Umbilical cord (tissue), 2 donors: ENCODE measurements around the gene PARL. TPM values are rescaled to one million over a fixed set of nuclear protein-coding genes. Genes with fewer than 3 reads are reported as not detected.
A peak's percentile ranks its signal among the peaks of the same experiment; 100 is the strongest.

ENCODE experiments used
- DNase-seq: peaks from one replicate; pipeline ENCODE4 v3.0.0-alpha.2; 2015; ENCODE audit warnings: low spot score
- total RNA-seq: library from RNA; depleted of rRNA; stranded (reverse); fragments of >200 nt; gene quantifications from one replicate; pipeline ENCODE4 v1.2.3, GENCODE V29; 2014; ENCODE audit warnings: low replicate concordance; ENCODE audit not compliant: insufficient read depth

PARL gene, protein sequence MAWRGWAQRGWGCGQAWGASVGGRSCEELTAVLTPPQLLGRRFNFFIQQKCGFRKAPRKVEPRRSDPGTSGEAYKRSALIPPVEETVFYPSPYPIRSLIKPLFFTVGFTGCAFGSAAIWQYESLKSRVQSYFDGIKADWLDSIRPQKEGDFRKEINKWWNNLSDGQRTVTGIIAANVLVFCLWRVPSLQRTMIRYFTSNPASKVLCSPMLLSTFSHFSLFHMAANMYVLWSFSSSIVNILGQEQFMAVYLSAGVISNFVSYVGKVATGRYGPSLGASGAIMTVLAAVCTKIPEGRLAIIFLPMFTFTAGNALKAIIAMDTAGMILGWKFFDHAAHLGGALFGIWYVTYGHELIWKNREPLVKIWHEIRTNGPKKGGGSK
- total RNA-seq, result 50.1 TPM

GRCh38 chr3:183884427-183885296, at the start of gene PARL:
Gene PARL (minus strand): TSS chr3:183884880. CDS start chr3:183884846, 34 bp downstream.
- DNase-seq, result peak; percentile 96

GRCh38 chr3:183933160-183933559, 48.5 kb upstream of the PARL start:
- no peak for DNase-seq

DNA sequence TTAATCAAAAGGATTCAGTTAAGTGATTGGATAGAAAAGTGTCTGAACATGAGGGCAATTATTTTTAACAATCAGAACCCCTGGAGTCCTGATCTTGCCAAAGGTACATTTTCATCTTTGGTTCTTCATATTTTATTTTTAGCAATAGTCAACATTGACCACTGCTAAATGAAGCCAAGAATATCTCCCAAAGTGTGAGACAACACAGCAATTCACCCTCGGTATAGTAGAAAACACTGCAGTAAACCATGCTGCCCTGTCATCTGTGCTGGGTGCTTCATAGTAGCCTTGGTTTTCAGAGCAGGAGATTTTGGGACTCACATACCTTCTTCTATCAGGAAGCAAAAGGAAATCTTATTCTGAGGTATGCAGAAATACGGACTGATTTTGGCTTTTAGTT, 47.2 kb upstream of the PARL start:
- DNase-seq, result no peak

DNA sequence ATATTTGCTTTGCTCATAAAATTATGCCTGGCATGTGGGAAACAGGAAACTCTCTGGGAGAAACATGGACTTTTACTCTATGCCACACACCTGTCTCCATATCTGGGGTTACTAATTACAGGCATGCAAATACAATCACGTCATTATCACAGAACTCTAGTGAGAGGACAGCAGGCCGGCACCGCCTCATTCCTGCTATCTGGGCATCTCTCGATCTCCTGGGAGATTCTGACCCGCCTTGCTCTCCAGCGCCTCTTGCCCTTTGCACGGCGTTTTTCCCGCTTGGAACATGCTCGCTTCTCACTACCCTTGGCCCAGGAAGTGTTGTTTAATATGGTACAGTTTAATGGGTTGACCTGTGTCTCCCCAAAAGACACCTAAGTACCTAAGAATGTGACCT, 45.4 kb upstream of the PARL start:
- DNase-seq, result no peak

GRCh38 chr3:183927059-183927458, 42.4 kb upstream of the PARL start:
- DNase-seq, result no peak

- DNase-seq, result no peak
Observed at GRCh38 chr3:183924956-183925355, 40.3 kb upstream of the PARL start.

GRCh38 chr3:183924543-183924942, 39.9 kb upstream of the PARL start:
- no peak for DNase-seq

DNA sequence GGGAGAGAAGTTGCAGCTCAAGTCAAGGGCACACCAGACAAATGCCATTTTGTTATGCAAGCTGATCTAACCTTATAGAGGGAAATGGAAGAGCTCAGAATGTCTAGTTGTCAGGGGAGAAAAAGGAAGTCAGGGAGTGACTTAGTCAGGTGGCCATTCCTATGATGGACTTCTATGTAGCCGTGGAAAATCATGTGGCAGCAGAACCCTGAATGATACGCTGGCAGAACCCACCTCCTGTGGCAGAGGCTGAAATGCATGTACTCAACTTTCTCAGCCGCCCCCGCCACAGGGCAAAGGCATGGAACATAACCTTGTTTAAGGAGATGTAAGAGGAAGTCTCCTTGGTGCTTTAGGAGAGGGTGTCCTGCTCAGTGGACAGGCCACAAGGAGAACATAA, 37.7 kb upstream of the PARL start:
- DNase-seq, result no peak

GRCh38 chr3:183921096-183921495, 36.4 kb upstream of the PARL start:
- DNase-seq, result no peak

- no peak for DNase-seq
Observed at GRCh38 chr3:183920416-183920815, 35.7 kb upstream of the PARL start.

DNA sequence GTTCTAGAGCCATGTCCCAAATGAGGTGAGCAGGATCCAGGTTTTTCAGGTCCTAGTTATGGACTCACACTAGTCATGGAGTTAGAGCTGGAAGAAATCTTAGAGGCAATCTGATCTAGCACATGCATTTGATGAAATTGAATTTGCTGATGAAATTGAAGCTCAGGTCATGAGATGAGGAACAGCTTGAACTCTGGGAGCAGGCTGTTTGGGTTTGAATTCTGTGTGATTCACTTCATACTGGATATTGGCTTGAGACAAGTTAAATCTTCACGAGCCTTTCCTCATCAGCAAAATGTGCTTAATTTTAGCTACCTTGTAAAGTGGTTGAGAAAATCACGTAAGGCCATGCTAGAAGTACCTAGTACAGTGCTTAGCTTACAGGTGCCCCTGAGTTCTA, 33.5 kb upstream of the PARL start:
- no peak for DNase-seq

GRCh38 chr3:183917776-183918175, 33.1 kb upstream of the PARL start:
- no peak for DNase-seq

DNA sequence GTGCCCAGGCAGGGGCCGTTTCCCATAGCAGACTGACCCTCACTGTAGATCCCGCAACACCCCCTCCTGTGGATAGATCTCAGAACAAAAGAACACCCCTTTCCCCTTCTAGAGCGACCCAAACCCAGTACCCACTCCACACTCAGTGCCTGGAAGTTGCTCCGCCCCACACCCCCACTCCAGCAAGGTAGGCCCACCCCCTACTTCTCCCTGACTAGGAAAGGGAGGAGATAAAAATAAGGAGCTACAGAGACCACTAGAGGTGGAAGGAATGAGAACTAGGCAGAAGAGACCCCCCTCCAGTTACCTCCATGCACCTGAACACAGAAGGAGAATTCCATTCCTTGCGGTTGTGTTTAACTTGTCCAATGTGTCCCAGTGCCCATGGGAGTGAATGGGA, 30.2 kb upstream of the PARL start:
- DNase-seq, result no peak

DNA sequence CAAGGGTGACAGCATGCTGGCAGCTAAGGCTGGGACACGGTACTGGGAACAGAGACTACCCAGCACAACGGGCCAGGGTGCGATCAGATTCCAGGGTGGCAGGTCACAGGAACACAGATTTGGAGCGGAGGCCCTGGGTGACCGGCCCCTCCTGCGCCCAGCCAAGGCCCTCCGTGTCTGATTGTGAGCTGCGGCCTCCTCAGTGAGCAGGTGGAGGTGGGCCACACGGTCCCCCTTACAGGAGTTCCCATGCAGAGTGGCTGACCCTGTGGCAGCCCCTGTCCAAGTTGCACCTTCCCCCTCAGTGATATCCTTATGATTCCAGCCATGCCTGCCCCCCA, 28.9 kb upstream of the PARL start:
- DNase-seq, result no peak

DNA sequence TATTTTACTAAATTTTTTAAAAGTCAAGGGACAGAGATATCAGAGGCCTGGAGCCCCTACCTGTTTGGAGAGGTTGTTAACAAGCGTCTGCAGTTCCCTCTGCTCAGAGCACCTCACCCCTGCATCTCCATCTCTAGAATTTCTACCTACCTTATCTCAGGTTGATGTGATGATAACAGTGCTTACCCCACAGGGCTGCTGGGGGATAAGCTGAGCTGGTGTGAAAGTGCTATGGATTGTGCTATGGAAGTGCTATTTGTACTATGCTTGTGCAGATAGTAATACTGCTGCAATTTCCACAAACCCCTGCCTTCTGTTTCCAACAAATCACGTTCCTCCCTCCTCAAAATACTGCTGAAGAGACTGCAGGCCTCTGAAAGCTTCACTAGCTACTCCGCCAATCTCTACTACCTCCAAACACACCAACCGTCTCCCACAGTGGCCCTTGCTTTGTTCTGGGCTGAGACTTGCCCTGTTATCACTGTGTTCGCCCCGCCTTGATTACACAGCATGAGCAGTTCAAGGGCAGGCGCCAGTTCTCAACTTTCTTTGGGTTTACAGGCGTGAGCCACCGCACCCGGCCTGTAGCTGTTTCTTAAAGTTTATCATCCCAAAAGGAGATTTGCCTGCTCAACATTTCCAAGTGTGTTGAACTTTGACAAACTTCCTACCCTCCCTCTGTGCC, 28.4 kb upstream of the PARL start:
- DNase-seq, result no peak

DNA sequence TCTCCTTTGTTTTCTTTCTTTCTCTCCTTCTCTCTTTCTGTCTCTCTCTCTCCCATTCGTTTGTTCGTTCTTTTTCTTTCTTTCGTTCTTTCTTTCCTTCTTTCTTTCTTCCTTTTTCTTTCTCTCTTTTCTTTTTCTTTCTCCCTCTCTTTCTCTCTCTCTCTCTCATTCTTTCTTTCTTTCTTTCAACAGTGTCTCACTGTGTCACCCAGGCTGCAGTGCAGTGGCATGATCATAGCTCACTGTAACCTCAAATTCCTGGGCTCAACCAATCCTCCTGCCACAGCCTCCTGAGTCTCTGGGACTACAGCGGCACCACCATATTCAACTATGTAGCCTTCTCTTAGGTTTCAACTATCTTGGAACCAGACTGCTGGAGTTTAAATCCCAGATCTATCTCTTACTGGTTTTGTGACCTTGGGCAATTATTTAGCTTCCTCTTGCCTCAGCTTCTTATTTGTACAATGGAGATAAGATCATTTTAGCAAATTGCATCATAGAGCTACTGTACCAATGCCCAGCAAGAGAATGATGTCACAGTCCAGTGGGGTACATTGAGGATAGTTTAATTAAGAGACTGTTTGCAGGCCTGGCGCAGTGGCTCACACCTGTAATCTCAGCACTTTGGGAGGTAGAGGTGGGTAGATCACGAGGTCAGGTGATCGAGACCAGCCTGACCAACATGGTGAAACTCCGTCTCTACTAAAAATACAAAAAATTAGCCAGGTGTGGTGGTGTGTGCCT, 27.3 kb upstream of the PARL start:
- DNase-seq, result no peak

- no peak for DNase-seq
Observed at GRCh38 chr3:183911087-183911486, 26.4 kb upstream of the PARL start.

DNA sequence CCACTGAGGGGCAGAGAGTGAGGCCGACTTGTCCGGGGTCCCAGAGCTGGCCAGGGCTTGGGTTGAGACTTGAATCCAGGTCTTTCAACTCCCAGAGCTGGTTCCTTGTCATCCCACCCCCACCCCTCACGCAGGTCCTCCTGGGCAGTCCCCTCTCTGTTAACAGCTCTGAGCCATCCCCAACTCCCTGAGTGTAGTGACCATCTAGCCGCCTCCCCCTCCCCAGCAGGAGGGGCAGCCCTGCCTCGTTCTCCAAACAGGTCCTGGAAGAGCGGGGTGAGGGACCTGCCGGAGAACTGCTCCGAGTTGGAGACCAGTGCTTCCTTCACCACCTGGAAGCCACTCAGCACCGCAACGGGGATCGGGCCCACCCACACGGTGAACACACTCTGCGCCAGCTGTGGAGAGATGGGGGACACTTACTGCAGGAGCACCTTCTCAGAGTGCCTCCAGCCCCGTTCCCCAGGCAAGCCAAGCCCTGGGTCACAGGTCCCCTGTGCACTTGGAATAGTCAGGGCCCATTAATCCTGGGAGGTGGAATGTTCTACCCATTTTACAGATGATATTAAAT, 24.4 kb upstream of the PARL start:
- DNase-seq, result no peak

DNA sequence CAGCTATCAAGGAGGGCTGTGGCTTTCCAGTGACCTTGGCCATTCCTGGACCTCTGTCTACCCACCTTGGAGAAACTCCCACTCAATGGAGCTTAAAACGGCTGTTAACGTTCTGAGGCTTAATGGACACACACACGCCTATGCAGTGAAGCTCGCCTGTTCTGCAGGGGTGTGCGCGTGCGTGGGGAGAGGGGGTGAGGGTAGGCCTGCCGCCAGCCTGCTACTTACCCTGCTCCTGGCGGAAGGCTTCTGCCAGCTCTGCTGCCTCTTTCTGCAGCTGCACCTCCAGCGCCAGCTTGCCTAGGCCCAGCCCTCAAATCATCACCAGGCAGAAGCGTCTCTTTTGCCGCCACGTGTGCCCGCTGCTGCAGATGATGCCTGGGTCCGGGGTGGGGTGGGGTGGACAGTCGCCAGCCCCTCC, 23.2 kb upstream of the PARL start:
- DNase-seq, result no peak

DNA sequence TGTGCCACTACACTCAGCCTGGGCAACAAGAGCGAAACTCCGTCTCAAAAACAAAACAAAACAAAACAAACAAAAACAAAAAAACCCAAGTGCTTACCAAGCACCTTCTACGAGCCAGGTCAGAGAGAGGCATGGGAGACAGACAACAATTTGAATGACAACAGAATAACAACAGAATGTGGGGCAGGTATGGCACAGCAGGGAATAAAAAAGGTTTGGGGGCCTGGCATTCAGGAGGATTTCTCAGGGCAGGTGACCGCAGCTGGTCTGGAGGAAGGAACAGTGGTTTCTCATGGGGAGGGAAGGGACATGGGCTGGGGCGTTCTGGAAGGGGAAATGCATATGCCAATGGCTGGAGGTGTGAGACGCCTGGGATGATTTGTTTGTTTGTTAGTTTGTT, 22.5 kb upstream of the PARL start:
- DNase-seq, result no peak

GRCh38 chr3:183906234-183906921, 21.7 kb upstream of the PARL start:
- no peak for DNase-seq
